ENCODE data around the gene DLEC1.
"Not testable (repeated sequence)": the region's sequence is repeated elsewhere in the genome, so short reads cannot be mapped to it uniquely, and the experiment has no call there.

The DLEC1 gene

DNA sequence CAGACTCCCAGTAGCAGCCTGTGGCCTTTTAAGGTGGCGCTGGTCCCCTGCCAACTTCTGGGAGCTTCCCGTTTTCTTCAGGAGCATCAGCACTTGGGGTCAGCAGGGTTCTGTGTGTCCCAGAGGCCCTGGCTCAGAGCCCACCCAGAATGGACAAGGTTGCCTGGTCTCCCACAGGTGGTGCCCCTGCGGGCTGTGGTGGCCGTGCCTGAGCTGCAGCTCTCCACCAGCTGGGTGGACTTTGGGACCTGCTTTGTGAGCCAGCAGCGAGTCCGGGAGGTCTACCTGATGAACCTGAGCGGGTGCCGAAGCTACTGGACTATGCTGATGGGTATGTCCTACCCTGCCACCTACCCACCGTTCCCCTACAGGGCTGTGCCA lies 82.4 kb downstream of the DLEC1 start:
- DNase-seq (ENCODE audit: low spot score): no peak

GRCh38 chr3:38121832-38122461 lies 82.9 kb downstream of the DLEC1 start:
- DNase-seq (ENCODE audit: low spot score): no peak

DNA sequence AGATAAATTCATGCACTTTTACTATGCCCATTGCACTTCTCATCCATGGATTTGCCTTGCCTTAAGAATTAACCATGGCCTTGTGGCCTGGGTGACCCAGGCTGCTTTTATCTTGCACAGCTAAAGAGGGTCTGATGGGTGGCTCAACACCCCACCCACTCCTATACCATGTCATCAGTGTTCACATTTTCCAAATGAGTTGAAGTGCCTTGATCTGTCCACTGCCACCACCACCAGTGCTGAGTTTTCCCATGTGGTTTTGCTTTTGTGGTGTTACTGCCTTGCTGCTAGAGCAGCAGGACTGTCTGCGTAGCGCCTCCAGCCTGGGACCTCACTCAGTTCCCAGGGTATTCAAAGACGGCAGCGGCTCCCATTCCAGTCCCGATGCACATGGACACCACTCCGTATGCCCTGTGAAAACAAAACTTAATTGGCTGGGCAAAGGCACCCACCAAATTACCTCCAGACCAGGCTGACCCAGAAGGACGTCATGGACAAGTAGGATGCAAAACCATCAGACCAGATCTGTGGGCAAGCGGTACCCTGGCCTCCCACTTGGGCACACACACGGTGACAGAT lies 83.8 kb downstream of the DLEC1 start:
- DNase-seq (ENCODE audit: low spot score): no peak

DNA sequence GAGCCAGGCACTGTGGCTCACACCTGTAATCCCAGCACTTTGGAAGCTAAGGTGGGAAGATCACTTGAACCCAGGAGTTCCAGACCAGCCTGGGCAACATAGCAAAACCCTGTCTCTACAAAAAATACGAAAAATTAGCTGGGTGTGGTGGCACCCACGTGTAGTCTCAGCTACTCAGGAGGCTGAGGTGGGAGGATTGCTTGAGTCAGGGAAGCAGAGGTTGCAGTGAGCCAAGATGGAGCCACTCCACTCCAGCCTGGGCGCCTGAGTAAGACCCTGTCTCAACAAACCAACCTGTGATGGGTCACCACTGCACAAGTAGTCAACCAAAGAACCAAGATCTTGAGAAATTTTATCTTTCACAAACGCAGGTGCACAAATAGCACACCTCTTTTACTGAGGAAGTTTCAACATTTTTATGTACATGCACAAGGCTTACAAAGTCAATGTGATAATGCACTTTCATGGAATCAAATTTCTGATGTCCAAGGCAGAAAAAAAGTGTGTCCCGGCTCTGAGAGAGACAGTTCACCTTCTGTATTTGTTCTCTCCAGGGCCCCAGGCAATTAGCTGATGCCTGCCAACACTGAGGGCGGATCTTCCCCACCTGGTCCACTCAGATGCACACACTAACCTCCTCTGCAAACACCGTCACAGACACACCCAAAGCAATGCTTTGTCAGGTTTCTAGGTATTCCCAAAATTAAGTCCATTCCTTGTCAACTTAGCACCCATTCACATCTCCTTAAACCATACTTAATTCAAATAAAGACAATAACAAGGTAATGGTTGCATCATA lies 85.5 kb downstream of the DLEC1 start:
- DNase-seq (ENCODE audit: low spot score): no peak

DNA sequence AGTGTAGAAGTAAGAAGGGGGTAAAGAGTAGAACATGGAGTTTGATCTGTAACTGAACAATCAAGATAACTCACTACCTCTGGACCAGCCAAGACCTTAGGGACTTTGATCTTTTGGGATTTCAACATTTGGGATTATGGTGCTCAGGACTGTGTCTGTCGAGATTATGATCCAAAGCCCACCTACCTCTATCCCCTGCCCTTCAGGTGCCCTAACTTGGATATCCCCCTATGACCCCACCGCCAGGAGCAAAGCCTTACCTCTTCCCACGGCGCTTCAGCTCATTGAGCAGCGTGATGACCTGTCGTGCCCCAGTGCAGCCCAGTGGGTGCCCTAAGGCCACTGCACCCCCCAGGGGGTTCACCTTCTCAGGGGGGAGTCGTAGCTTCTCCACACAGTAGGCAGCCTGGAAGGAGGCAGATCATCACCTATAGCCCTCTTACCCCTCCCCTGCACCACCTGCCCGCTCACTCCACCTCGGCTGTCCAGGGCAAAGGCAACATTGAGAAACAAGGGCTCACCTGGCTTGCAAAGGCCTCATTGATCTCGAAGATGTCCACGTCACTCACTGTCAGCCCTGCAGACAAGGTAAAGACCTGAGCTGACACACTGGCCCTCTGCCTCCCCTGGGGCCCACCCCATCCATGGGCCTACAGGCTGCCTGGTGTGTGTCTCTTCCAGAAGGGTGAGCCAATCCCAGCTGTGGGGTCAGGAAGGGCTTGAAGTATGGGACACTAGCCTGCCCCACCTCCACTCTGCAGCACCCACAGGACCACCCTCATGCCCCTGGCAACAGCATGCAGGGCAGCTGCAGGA lies 86.5 kb downstream of the DLEC1 start:
- DNase-seq (ENCODE audit: low spot score): no peak

- no peak for DNase-seq (ENCODE audit: low spot score)
These were observed 87.3 kb downstream of the DLEC1 start for GRCh38 chr3:38126121-38126892.

GRCh38 chr3:38127611-38128302 lies 88.7 kb downstream of the DLEC1 start:
- DNase-seq (ENCODE audit: low spot score): no peak

- DNase-seq (ENCODE audit: low spot score): no peak
These were observed 89.3 kb downstream of the DLEC1 start for GRCh38 chr3:38128303-38128655.

DNA sequence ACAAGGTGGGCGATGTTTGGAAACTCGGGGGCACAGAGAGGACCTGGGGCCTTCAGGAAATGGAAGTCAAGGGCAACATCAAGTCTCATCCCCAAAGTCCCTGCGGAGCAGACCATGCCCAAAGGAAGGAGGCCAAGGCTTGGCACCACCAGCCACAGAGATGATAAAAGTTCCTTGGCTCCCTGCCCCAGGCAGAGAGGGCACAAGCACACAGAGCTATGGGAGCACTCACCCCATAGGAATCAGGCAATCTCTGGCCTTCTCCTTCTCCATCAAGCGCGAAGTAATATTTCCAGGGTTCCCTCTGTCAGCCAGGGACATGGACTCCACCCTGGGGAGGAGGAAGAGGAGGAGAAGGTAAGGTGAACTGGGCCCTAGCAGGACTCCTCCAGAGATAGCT lies 90.0 kb downstream of the DLEC1 start:
- no peak for DNase-seq (ENCODE audit: low spot score)

DNA sequence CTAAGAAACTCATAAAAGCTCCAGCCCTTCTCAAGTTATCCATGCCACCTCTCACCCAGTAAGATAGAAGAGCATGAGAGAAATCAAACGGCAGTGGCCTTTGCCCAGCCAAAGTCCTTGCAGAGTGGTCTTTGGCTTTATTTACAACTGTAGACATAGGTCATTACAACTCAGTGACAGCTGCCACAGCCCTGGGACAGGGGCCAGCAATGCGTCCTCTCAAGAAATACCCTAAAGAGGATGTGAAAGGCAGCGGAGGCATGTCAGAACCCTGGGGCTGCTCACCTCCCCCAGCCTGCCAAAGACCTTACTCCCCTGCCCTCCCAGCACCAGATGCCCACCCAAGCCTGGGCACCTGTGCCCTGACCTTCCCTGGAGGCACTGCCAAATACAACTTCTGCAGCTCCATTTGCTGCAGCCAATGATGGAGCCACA lies 91.6 kb downstream of the DLEC1 start:
- DNase-seq (ENCODE audit: low spot score): no peak

GRCh38 chr3:38131621-38132369 lies 92.8 kb downstream of the DLEC1 start:
- peak; percentile 56 for DNase-seq (ENCODE audit: low spot score)

- no peak for DNase-seq (ENCODE audit: low spot score)
These were observed 94.2 kb downstream of the DLEC1 start for GRCh38 chr3:38133209-38133556.

DNA sequence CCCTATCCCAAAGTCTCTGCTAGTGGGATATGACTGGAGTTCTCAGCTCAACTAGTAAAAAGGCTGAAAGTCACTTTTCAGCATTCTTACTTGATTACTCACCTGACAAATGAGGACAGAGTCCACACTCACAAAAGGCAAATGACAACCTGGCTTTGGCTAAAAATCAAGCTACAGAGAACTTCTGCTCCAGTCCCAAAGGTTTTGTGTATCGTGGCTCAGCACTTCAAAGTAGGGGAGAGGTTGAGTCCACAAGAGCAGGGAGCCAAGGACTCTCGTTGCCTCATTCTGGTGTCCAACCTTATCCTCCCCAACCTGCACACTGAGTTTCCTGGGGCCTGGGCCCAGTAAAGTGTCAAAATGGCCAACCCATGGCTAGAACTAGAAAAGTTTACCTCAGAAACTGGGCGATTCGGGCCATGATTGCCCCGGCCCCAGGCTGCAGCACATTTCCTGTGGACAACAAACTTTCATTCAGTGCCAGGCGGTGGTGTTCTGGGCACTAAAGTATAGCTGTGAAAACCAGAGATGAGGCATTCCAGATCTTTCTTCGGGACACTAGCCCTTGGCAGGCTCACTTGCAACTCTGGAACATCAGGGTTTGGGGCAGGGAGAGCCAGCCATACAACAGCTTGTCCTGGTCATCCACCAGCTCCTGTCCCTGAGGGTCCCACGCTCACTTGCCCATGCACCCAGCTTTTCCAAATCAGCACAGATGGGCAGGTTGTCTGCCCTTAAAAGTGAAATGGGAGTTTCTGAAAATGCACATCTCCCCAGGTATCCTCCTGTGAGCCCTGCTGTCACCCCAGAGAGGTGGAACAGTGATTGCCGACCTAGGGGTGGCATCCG lies 94.8 kb downstream of the DLEC1 start:
- DNase-seq (ENCODE audit: low spot score): no peak

DNA sequence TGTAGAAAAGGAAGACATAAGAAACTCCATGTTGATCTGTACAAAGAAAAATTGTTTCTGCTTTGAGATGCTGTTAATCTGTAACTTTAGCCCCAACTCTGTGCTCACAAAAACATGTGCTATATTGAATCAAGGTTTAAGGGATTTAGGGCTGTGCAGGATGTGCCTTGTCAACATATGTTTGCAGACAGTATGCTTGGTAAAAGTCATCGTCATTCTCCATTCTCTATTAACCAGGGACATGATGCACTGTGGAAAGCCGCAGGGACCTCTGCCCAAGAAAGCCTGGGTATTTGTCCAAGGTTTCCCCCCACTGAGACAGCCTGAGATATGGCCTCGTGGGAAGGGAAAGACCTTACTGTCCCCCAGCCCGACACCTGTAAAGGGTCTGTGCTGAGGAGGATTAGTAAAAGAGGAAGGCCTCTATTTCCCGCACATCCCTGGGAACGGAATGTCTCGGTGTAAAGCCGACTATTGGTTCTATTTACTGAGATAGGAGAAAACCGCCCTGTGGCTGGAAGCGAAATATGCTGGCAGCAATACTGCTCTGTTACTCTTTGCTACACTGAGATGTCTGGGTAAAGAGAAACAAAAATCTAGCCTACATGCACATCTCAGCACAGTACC lies 95.6 kb downstream of the DLEC1 start:
- not testable (repeated sequence) for DNase-seq (ENCODE audit: low spot score)

DNA sequence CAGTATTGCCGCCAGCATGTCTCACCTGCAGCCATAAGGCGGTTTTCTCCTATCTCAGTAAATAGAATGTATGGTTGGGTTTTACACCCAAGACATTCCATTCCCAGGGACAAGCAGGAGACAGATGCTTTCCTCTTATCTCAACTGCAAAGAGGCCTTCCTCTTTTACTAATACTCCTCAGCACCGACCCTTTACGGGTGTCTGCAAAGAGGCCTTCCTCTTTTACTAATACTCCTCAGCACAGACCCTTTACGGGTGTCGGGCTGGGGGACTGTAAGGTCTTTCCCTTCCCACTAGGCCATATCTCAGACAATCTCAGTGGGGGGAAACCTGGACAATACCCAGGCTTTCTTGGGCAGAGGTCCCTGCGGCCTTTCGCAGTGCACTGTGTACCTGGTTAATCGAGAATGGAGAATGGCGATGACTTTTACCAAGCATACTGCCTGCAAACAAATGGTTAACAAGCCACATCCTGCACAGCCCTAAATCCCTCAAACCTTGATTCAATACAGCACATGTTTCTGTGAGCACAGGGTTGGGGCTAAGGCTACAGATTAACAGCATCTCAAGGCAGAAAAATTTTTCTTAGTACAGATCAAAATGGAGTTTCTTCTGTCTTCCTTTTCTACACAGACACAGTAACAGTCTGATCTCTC lies 96.7 kb downstream of the DLEC1 start:
- DNase-seq (ENCODE audit: low spot score): peak; percentile 26

DNA sequence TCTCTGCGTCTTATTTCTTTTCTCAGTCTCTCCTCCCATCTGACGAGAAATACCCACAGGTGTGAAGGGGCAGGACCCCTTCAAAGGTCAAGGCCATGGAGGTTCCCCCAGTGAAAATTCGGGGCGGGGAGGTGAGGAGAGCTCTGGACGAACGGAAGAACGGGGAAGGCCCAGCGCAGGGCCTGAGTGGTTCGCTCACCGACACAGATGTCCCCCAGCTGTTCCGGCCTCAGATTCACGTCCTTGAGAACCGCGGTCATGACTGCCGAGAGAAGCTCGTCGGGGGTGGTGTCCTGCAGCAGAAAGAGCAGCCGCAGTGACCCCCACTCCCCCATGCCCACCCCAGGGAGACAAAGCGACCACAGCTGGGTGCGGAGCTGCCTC lies 97.4 kb downstream of the DLEC1 start:
- peak; percentile 25 for DNase-seq (ENCODE audit: low spot score)

DNA sequence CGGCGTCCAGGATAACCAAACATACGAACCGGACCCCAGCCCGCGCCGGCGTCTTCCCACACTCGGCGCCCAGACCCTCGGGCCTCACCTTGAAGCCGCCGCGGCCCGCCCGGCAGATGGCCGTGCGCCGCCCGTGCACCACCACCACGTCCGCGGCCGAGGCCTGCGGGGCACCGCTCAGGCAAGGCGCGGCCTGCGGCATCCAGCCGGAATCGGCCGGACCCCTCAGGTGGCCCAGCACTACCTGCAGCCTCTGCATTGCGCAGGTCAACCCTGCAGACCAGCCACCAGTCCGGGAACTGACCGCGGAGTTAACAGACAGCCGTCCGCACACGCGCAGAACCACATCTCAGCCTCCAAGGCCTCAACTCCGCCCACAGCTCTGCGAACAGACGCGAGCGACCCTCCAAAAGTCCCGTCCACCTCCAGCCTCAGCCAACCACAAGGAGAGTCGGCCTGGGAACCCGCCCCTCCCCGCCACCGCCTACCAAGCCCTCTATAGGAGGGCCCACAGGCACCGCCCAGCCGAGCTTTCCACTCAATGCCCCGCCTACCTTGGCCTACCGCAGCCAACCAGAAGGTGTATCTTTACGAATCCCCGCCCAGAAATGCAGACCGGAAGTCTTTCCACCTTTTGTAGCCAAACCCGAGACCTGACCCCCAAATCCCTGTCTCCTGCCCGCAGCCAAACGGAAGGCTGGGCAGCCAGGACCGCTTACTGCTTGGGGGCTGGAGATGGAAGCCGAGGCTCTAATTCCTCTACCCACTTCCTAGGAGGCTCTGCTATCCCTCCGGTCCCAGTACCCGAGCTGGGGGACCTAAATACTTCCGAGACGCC lies 98.0 kb downstream of the DLEC1 start, which contains the start of gene ACAA1:
Gene ACAA1, minus strand, starts transcription at position 351 of the 838 bp plus-strand sequence. Its CDS starts 92 bp downstream, at position 259.
- peak; percentile 98 for DNase-seq (ENCODE audit: low spot score)

All from NAMALWA (cell line).